DND-41 (cell line): ENCODE results near the gene CREG1.
A peak's percentile ranks its signal among the peaks of the same experiment; 100 is the strongest.

Experiments used
- ATAC-seq: fragments of 200-7000 bp; cut with Tn5 transposase; 3 replicates; pipeline ENCODE4 v1.9.1; 2021; ENCODE audit warnings: low read depth; ENCODE audit not compliant: insufficient read depth
- DNase-seq: peaks from one replicate; pipeline ENCODE4 v3.0.0-alpha.2; 2020
- H2AFZ ChIP-seq: 2 replicates; pipeline ENCODE4 v1.6.0; 2012; ENCODE audit warnings: low read depth, low read length
- H3K27ac ChIP-seq: 2 replicates; pipeline ENCODE4 v1.5.1; 2012; ENCODE audit warnings: low read length, inconsistent platforms
- H3K27me3 ChIP-seq: fragments of 200-600 bp; sonication (generic); 2 replicates; pipeline ENCODE4 v1.6.0; 2012; ENCODE audit warnings: low read length, mild to moderate bottlenecking, inconsistent platforms; ENCODE audit not compliant: insufficient read depth, poor library complexity
- H3K36me3 ChIP-seq: 2 replicates; pipeline ENCODE4 v1.5.1; 2012; ENCODE audit warnings: low read length, inconsistent platforms; ENCODE audit not compliant: insufficient read depth
- H3K4me1 ChIP-seq: 2 replicates; pipeline ENCODE4 v1.5.1; 2012; ENCODE audit warnings: mild to moderate bottlenecking, low read length; ENCODE audit not compliant: insufficient read depth
- H3K4me2 ChIP-seq: 2 replicates; pipeline ENCODE4 v1.6.0; 2012; ENCODE audit warnings: mild to moderate bottlenecking, moderate library complexity, low read length, inconsistent platforms; ENCODE audit not compliant: insufficient read depth
- H3K4me3 ChIP-seq, 2 experiments: fragments of 200-600 bp in 1 of 2; shearing (Covaris generic) in 1 of 2; 2 replicates each; pipeline ENCODE4 v1.5.1; 2012 to 2016; ENCODE audit warnings: inconsistent platforms in 2 of 2, low read length in 2 of 2, mild to moderate bottlenecking in 2 of 2, low read depth in 1 of 2, moderate library complexity in 1 of 2
- H3K79me2 ChIP-seq: 2 replicates; pipeline ENCODE4 v1.6.0; 2012; ENCODE audit warnings: low read length, inconsistent platforms; ENCODE audit not compliant: insufficient read depth
- H3K9ac ChIP-seq: 2 replicates; pipeline ENCODE4 v1.6.0; 2012; ENCODE audit warnings: low read depth, mild to moderate bottlenecking, inconsistent platforms, low read length, moderate library complexity
- H3K9me3 ChIP-seq: 2 replicates; pipeline ENCODE4 v1.5.1; 2012; ENCODE audit warnings: low read length, moderate library complexity, mild to moderate bottlenecking, inconsistent platforms; ENCODE audit not compliant: insufficient read depth, severe bottlenecking
- H4K20me1 ChIP-seq: 2 replicates; pipeline ENCODE4 v1.6.0; 2012; ENCODE audit warnings: low read length; ENCODE audit not compliant: insufficient read depth
- CTCF ChIP-seq: IDR thresholded peaks from 2 replicates; pipeline ENCODE4 v1.5.1; 2012; ENCODE audit warnings: borderline replicate concordance, low read length, moderate library complexity, mild to moderate bottlenecking; ENCODE audit not compliant: poor library complexity, severe bottlenecking; ENCODE audit errors: extremely low read depth
- EZH2 ChIP-seq: IDR thresholded peaks from 3 replicates; pipeline ENCODE4 v1.6.1; 2012; ENCODE audit warnings: borderline replicate concordance, low read depth, mild to moderate bottlenecking, moderate library complexity, low read length, inconsistent platforms; ENCODE audit not compliant: severe bottlenecking

CREG1 gene

DNA sequence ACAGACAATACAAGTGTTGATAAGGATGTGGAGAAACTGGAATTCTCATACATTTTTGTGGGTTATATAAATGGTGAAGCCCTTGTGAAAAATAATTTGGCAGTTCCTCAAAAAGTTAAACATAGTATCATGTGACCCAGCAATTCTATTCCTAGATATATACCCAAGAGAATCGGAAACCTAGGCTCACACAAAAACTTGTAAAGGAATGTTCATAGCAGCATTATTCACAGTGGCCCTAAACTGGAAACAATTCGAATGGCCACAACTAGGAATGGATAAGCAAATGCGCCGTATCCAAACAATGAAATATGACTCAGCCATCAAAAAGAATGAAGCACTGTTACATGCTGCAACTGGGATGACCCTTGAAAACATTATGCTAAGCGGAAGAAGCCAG lies 31.3 kb downstream of the CREG1 start:
- Histone ChIP-seq H3K9me3 (no peaks in the 10 kb centered on the region), H3K9ac (no peak overlapping the region), H3K27me3 (no peaks in the 10 kb centered on the region), H2AFZ (no peak overlapping the region), H3K27ac (no peak overlapping the region), H3K4me3 (no peak overlapping the region), H4K20me1 (no peaks in the 10 kb centered on the region), H3K79me2 (peaks cover 14% of the 10 kb centered on the region), H3K4me2 (no peak overlapping the region), H3K4me1 (peaks cover 21% of the 10 kb centered on the region), H3K36me3 (no peaks in the 10 kb centered on the region; the same call in 1 of the 2 replicates)
- no peak for TF ChIP-seq EZH2
- TF ChIP-seq CTCF: no peak
- DNase-seq: no peak
- ATAC-seq: no peak

- Histone ChIP-seq H3K4me1 (peaks cover 35% of the 10 kb centered on the region), H2AFZ (no peak overlapping the region), H4K20me1 (peaks cover 8% of the 10 kb centered on the region; the same call in 1 of the 2 replicates), H3K9me3 (no peaks in the 10 kb centered on the region), H3K27ac (no peak overlapping the region), H3K4me2 (no peak overlapping the region), H3K4me3 (no peak overlapping the region), H3K79me2 (peaks cover 29% of the 10 kb centered on the region), H3K9ac (no peak overlapping the region), H3K27me3 (no peaks in the 10 kb centered on the region), H3K36me3 (peaks cover 8% of the 10 kb centered on the region)
- TF ChIP-seq EZH2 (no peak), CTCF (no peak)
- no peak for ATAC-seq
- DNase-seq: no peak
Measured at GRCh38 chr1:167520711-167521206, 32.8 kb downstream of the CREG1 start.

- peaks cover 8% of the 10 kb centered on the region; the same call in 1 of the 2 replicates for H4K20me1 ChIP-seq
Measured at GRCh38 chr1:167518331-167518700, 35.2 kb downstream of the CREG1 start, which contains the start of gene CD247. CD247 (minus strand) TSS chr1:167518529; CDS start chr1:167518465, 64 bp downstream.

More at GRCh38 chr1:167518331-167518700, 35.2 kb downstream of the CREG1 start, which contains the start of gene CD247:
- no peak for TF ChIP-seq EZH2
- peak; percentile 64 for TF ChIP-seq CTCF
- Histone ChIP-seq H2AFZ (peak within 1 kb of the TSS; percentile 89), H3K4me2 (peak within 1 kb of the TSS; percentile 84), H3K9me3 (no peaks in the 10 kb centered on the region), H3K4me1 (peaks cover 60% of the 10 kb centered on the region), H3K36me3 (peaks cover 19% of the 10 kb centered on the region), H3K4me3 (peak within 1 kb of the TSS; percentile 79 to 83), H3K27ac (peak within 1 kb of the TSS; percentile 95), H3K79me2 (peaks cover 53% of the 10 kb centered on the region), H3K9ac (peak within 1 kb of the TSS; percentile 77), H3K27me3 (no peaks in the 10 kb centered on the region)
- ATAC-seq (peak; percentile 75), DNase-seq (peak; percentile 87)
